ENCODE measurements around the gene PDE3A.

GRCh38 chr12:20524113-20524512 lies 155.8 kb downstream of the PDE3A start:
- TF ChIP-seq POLR2A (IDR thresholded peaks at IDR 0.05) (no peak), CTCF (IDR thresholded peaks at IDR 0.05) (no peak)

Data from prostate gland (tissue), 2 donors.